H1 (cell line): ENCODE measurements around the gene ENAH. TPM values are rescaled to one million over a fixed set of nuclear protein-coding genes. Genes with fewer than 3 reads are reported as not detected.

Experiments
- CTCF ChIA-PET: fragments of 300-600 bp; sonication (Branson Sonifier 250); formaldehyde crosslinking; loops from one replicate; lab custom pipeline; 2021; ENCODE audit not compliant: partially characterized antibody; lab: Charles Lee
- POLR2A ChIA-PET: fragments of 300-600 bp; sonication (Branson Sonifier 250); formaldehyde crosslinking; loops from one replicate; lab custom pipeline; 2021; ENCODE audit warnings: inconsistent platforms; ENCODE audit not compliant: partially characterized antibody; lab: Charles Lee
- DNase-seq, 2 experiments: peaks; one replicate each; pipeline versions ENCODE4 v3.0.0 to v3.0.0-alpha.2; 2010 to 2022; ENCODE audit warnings: low spot score in 2 of 2, low read depth in 1 of 2, mixed read lengths in 1 of 2
- FAIRE-seq: peaks from 2 replicates; lab custom pipeline; 2011; peaks lifted over from hg19 to GRCh38; lab: Jason Lieb, UNC
- H2AFZ ChIP-seq: 2 replicates; pipeline ENCODE4 v1.8.1; 2012; ENCODE audit warnings: low read length, inconsistent platforms
- H2AK5ac ChIP-seq: 2 replicates; pipeline ENCODE4 v1.6.1; 2013; ENCODE audit warnings: low read depth, low read length
- H2BK120ac ChIP-seq: replicated peaks from 2 replicates; pipeline ENCODE3; 2013; ENCODE audit warnings: low read depth, low read length, inconsistent platforms
- H2BK12ac ChIP-seq: 2 replicates; pipeline ENCODE4 v1.6.1; 2013; ENCODE audit warnings: low read depth, low read length
- H2BK15ac ChIP-seq: 2 replicates; pipeline ENCODE4 v1.6.1; 2013; ENCODE audit warnings: low read length
- H2BK20ac ChIP-seq: 2 replicates; pipeline ENCODE4 v1.6.1; 2013; ENCODE audit warnings: low read length
- H2BK5ac ChIP-seq: 2 replicates; pipeline ENCODE4 v1.6.1; 2013; ENCODE audit warnings: low read depth, low read length
- H3K14ac ChIP-seq: 2 replicates; pipeline ENCODE4 v1.6.1; 2013; ENCODE audit warnings: inconsistent platforms; ENCODE audit not compliant: insufficient read length
- H3K18ac ChIP-seq: 2 replicates; pipeline ENCODE4 v1.6.1; 2013; ENCODE audit warnings: low read length; ENCODE audit errors: extremely low read depth
- H3K23ac ChIP-seq: 2 replicates; pipeline ENCODE4 v1.6.1; 2013; ENCODE audit warnings: inconsistent platforms; ENCODE audit not compliant: insufficient read length
- H3K23me2 ChIP-seq: 2 replicates; pipeline ENCODE4 v1.6.1; 2013; ENCODE audit warnings: low read depth, low read length
- H3K27ac ChIP-seq: 2 replicates; pipeline ENCODE4 v1.6.1; 2011; ENCODE audit warnings: low read depth, low read length, inconsistent platforms
- H3K27me3 ChIP-seq, 4 experiments: replicated peaks in 1 of 4; 1 replicate in 1 of 4; 2 replicates in 3 of 4; pipeline versions ENCODE4 v1.6.1 to v1.8.1; 2011 to 2013; ENCODE audit warnings: low read length in 3 of 4, mild to moderate bottlenecking in 3 of 4, inconsistent platforms in 2 of 4, mixed read lengths in 2 of 4, moderate library complexity in 1 of 4; ENCODE audit not compliant: control insufficient read depth in 3 of 4, insufficient read depth in 3 of 4; ENCODE audit errors: extremely low read depth in 1 of 4
- H3K36me3 ChIP-seq, 4 experiments: 2 replicates each; pipeline versions ENCODE4 v1.6.1 to v1.8.1; 2011 to 2013; ENCODE audit warnings: mild to moderate bottlenecking in 4 of 4, low read length in 3 of 4, moderate library complexity in 2 of 4, control low read depth in 1 of 4, inconsistent platforms in 1 of 4; ENCODE audit not compliant: insufficient read depth in 4 of 4, control insufficient read depth in 2 of 4
- H3K4ac ChIP-seq: replicated peaks from 2 replicates; pipeline ENCODE3; 2013; ENCODE audit warnings: low read length, low read depth, mixed read lengths, inconsistent platforms; ENCODE audit not compliant: insufficient read length
- H3K4me1 ChIP-seq, 4 experiments: replicated peaks in 1 of 4; 1 replicate in 1 of 4; 2 replicates in 3 of 4; pipeline versions ENCODE4 v1.6.1 to v1.8.1; 2011 to 2013; ENCODE audit warnings: low read length in 3 of 4, inconsistent platforms in 2 of 4, mixed read lengths in 1 of 4; ENCODE audit not compliant: insufficient read depth in 4 of 4, control insufficient read depth in 3 of 4
- H3K4me2 ChIP-seq, 2 experiments: 2 replicates each; pipeline versions ENCODE4 v1.6.1 to v1.8.1; 2011 to 2013; ENCODE audit warnings: low read depth in 2 of 2, low read length in 2 of 2, control low read depth in 1 of 2, inconsistent platforms in 1 of 2, mild to moderate bottlenecking in 1 of 2; ENCODE audit not compliant: insufficient read depth in 1 of 2
- H3K4me3 ChIP-seq, 4 experiments: fragments of 200-600, 300-600 bp in 1 of 4; sonication (generic), shearing (Covaris generic), sonication (Bioruptor Twin) in 1 of 4; 2 replicates each; pipeline versions ENCODE4 v1.5.1 to v1.8.1; 2011 to 2016; ENCODE audit warnings: low read length in 4 of 4, low read depth in 3 of 4, control low read depth in 2 of 4, inconsistent platforms in 2 of 4, mild to moderate bottlenecking in 2 of 4, mixed read lengths in 1 of 4, moderate library complexity in 1 of 4; ENCODE audit not compliant: insufficient read depth in 2 of 4; ENCODE audit errors: extremely low read depth in 1 of 4
- H3K56ac ChIP-seq: replicated peaks from 2 replicates; pipeline ENCODE3; 2013; ENCODE audit warnings: low read depth, mild to moderate bottlenecking, mixed read lengths, low read length, inconsistent platforms; ENCODE audit not compliant: insufficient read length
- H3K79me1 ChIP-seq: 2 replicates; pipeline ENCODE4 v1.6.1; 2013; ENCODE audit warnings: low read depth, low read length, control low read depth
- H3K79me2 ChIP-seq, 2 experiments: 2 replicates each; pipeline versions ENCODE4 v1.6.1 to v1.8.1; 2012 to 2013; ENCODE audit warnings: low read length in 2 of 2, mild to moderate bottlenecking in 2 of 2, inconsistent platforms in 1 of 2; ENCODE audit not compliant: insufficient read depth in 2 of 2, control insufficient read depth in 1 of 2
- H3K9ac ChIP-seq, 4 experiments: replicated peaks in 1 of 4; 1 replicate in 1 of 4; 2 replicates in 3 of 4; pipeline versions ENCODE4 v1.6.1 to v1.8.1; 2011 to 2013; ENCODE audit warnings: low read depth in 3 of 4, low read length in 3 of 4, control low read depth in 2 of 4, mild to moderate bottlenecking in 2 of 4, moderate library complexity in 2 of 4, inconsistent platforms in 1 of 4; ENCODE audit errors: extremely low read depth in 1 of 4
- H3K9me3 ChIP-seq, 2 experiments: 2 replicates each; pipeline versions ENCODE4 v1.6.1 to v1.8.1; 2012 to 2013; ENCODE audit warnings: mild to moderate bottlenecking in 2 of 2, moderate library complexity in 2 of 2, control low read depth in 1 of 2, inconsistent platforms in 1 of 2, low read depth in 1 of 2, low read length in 1 of 2, mixed read lengths in 1 of 2; ENCODE audit not compliant: insufficient read depth in 2 of 2
- H4K20me1 ChIP-seq, 2 experiments: replicated peaks in 1 of 2; 2 replicates each; pipeline versions ENCODE3 to v1.8.1; 2011 to 2013; ENCODE audit warnings: inconsistent platforms in 2 of 2, low read length in 2 of 2, mild to moderate bottlenecking in 1 of 2; ENCODE audit not compliant: insufficient read depth in 2 of 2, control insufficient read depth in 1 of 2
- H4K5ac ChIP-seq: 2 replicates; pipeline ENCODE4 v1.6.1; 2013; ENCODE audit warnings: low read length, low read depth, mixed read lengths, inconsistent platforms; ENCODE audit not compliant: insufficient read length
- H4K8ac ChIP-seq: 2 replicates; pipeline ENCODE4 v1.8.0; 2013; ENCODE audit warnings: mild to moderate bottlenecking, moderate library complexity, low read length, inconsistent platforms; ENCODE audit not compliant: insufficient read depth; ENCODE audit errors: extremely low read depth
- H4K91ac ChIP-seq: replicated peaks from 2 replicates; pipeline ENCODE3; 2013; ENCODE audit warnings: low read length, mixed read lengths, inconsistent platforms; ENCODE audit not compliant: insufficient read length
- CEBPB ChIP-seq: IDR thresholded peaks from 2 replicates; pipeline ENCODE4 v1.6.1; 2012; ENCODE audit warnings: low read depth, low read length
- KDM1A ChIP-seq: fragments of 200-600, 300-600 bp; sonication (generic); IDR thresholded peaks from 2 replicates; pipeline ENCODE4 v1.7.1; 2016; ENCODE audit warnings: mild to moderate bottlenecking, low read length, borderline replicate concordance
- MAFK ChIP-seq: IDR thresholded peaks from 2 replicates; pipeline ENCODE4 v1.6.1; 2012; ENCODE audit warnings: low read depth, mild to moderate bottlenecking, improper control_type of control experiment, low read length
- WGBS, 2 experiments: shearing (Covaris generic) in 1 of 2; methylation state at CpG; one replicate each; pipeline versions ENCODE4 v1.1.6 to v1.1.7; 2013 to 2015; ENCODE audit warnings: low lambda C conversion rate in 2 of 2, mixed read lengths in 2 of 2, inconsistent platforms in 1 of 2, low coverage in 1 of 2, missing lambda C conversion rate in 1 of 2; ENCODE audit not compliant: insufficient replicate concordance in 2 of 2, insufficient coverage in 1 of 2, insufficient read length in 1 of 2; ENCODE audit errors: extremely low coverage in 1 of 2, missing lambda C conversion rate in 1 of 2; 5-methylcytosine and 5-hydroxymethylcytosine counted together
- polyA plus RNA-seq, 7 experiments: library from polyadenylated mRNA; depleted of rRNA in 3 of 7; stranded (reverse) in 5 of 7; unstranded in 2 of 7; fragments of >200 nt in 5 of 7; fragments of 200-250 nt in 2 of 7; gene quantifications; 1 replicate in 5 of 7; 2 replicates in 1 of 7; 4 replicates in 1 of 7; pipeline versions ENCODE4 v1.2.1 to v1.2.3, GENCODE V29; 2011 to 2013; ENCODE audit warnings: missing spikeins in 2 of 7, mixed read lengths in 2 of 7
- total RNA-seq: library from RNA; stranded (reverse); fragmentation: NEBNext Ultra II Directional; extraction: Animal tissue kit (Norgen Biotek cat#: 25700); gene quantifications from 2 replicates; pipeline ENCODE4 v1.2.1, GENCODE V29; 2021
- TF ChIP-seq, protein P1 (sequence below): IDR thresholded peaks from 2 replicates; pipeline ENCODE4 v1.6.1; 2011; ENCODE audit warnings: low read depth, mild to moderate bottlenecking, low read length; ENCODE audit not compliant: insufficient read depth
- TF ChIP-seq, protein P2 (sequence below), 3 experiments: IDR thresholded peaks; 1 replicate in 2 of 3; 2 replicates in 1 of 3; pipeline versions ENCODE4 v1.5.1 to v1.6.1; 2011; ENCODE audit warnings: low read length in 3 of 3, mild to moderate bottlenecking in 3 of 3, inconsistent platforms in 2 of 3, low read depth in 1 of 3, moderate library complexity in 1 of 3; ENCODE audit not compliant: insufficient read depth in 1 of 3; ENCODE audit errors: control extremely low read depth in 1 of 3

ENAH gene
- total and polyA plus RNA-seq, 2 of the 8 experiments (the other 6 are each of a cell fraction or from before 2014, with no cell fraction given), result 39.1 to 335 TPM

DNA sequence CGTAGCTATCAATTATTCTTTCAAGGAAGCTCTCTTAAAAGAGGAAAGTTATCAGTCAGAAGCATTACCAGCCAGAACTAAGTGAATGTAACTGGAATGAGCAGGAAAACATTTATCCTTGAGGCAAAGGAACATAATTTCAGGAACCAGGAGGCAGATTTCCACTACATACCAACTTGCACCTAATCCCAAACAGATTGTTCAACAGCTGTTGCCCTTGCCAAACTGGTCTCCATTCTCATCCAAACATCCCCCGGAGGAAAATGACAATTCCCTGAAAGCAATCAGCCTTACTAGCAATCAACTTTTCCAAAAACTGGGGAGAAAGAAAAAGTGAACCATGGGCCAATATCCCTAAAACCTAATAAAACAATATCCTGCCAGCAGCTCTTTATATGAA lies 35.0 kb downstream of the ENAH start:
- Histone ChIP-seq H3K4ac (no peak overlapping the region), H3K9me3 (peaks cover 0 to 11% of the 10 kb centered on the region in 2 experiments; a peak in 2 of 4 replicates), H3K27me3 (no peaks in the 10 kb centered on the region), H4K91ac (no peak overlapping the region), H4K5ac (no peak overlapping the region), H3K56ac (no peak overlapping the region), H2BK20ac (no peak overlapping the region), H2AFZ (no peak overlapping the region), H2AK5ac (no peak overlapping the region), H3K18ac (no peak overlapping the region), H2BK15ac (no peak overlapping the region), H2BK12ac (no peak overlapping the region), H4K20me1 (peaks cover 14 to 18% of the 10 kb centered on the region in 2 experiments), H2BK120ac (no peak overlapping the region), H3K79me1 (peaks cover 4% of the 10 kb centered on the region), H3K9ac (no peak overlapping the region), H3K4me3 (no peak overlapping the region), H3K27ac (no peak overlapping the region), H2BK5ac (no peak overlapping the region), H3K79me2 (peaks cover 45 to 93% of the 10 kb centered on the region in 2 experiments), H3K23me2 (no peaks in the 10 kb centered on the region), H3K4me2 (no peak overlapping the region), H4K8ac (no peak overlapping the region), H3K23ac (no peak overlapping the region), H3K14ac (no peak overlapping the region), H3K4me1 (no peaks in the 10 kb centered on the region; a peak in 2 of 7 replicates), H3K36me3 (peaks cover 0 to 8% (median 0%) of the 10 kb centered on the region in 4 experiments; a peak in 2 of 8 replicates)
- FAIRE-seq, result no peak
- WGBS, 2 experiments, result 82% methylated on average over 2 of the region's 2 CpGs; no CpG with 5 or more reads in 1 of the 2 experiments
- DNase-seq, result no peak
- POLR2A ChIA-PET, result interaction anchor here (1.0 to 1.1 kb wide), 2 partner anchors 26 to 32 kb away, joined by 3 read pairs; no protein-coding TSS in a partner anchor
- CTCF ChIA-PET, result interaction anchor here (1.7 kb wide), 1 partner anchor 9 kb away, joined by 3 read pairs; no protein-coding TSS in a partner anchor
- TF ChIP-seq CEBPB, result no peak
- no peak for TF ChIP-seq MAFK
- TF ChIP-seq, protein P1, sequence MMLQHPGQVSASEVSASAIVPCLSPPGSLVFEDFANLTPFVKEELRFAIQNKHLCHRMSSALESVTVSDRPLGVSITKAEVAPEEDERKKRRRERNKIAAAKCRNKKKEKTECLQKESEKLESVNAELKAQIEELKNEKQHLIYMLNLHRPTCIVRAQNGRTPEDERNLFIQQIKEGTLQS, result no peak
- no peak for TF ChIP-seq KDM1A
- TF ChIP-seq, protein P2, sequence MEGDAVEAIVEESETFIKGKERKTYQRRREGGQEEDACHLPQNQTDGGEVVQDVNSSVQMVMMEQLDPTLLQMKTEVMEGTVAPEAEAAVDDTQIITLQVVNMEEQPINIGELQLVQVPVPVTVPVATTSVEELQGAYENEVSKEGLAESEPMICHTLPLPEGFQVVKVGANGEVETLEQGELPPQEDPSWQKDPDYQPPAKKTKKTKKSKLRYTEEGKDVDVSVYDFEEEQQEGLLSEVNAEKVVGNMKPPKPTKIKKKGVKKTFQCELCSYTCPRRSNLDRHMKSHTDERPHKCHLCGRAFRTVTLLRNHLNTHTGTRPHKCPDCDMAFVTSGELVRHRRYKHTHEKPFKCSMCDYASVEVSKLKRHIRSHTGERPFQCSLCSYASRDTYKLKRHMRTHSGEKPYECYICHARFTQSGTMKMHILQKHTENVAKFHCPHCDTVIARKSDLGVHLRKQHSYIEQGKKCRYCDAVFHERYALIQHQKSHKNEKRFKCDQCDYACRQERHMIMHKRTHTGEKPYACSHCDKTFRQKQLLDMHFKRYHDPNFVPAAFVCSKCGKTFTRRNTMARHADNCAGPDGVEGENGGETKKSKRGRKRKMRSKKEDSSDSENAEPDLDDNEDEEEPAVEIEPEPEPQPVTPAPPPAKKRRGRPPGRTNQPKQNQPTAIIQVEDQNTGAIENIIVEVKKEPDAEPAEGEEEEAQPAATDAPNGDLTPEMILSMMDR (IDR thresholded peaks at IDR 0.05; ENCODE audit: control extremely low read depth in 1 of 3, insufficient read depth in 1 of 3, low read depth in 1 of 3, low read length in 3 of 3), result no peak
